Sciatic nerve (tissue), 2 donors: ENCODE data around the gene SIGLEC1. TPM values are rescaled to one million over a fixed set of nuclear protein-coding genes. Genes with fewer than 3 reads are reported as not detected.

Source experiments
- ATAC-seq: fragments of 200-7000 bp; cut with Tn5 transposase; one replicate; pipeline ENCODE4 v1.9.1; 2020; ENCODE audit warnings: mild to moderate bottlenecking, moderate library complexity
- DNase-seq: peaks from one replicate; pipeline ENCODE4 v3.0.0-alpha.2; 2020; ENCODE audit warnings: low spot score
- intact Hi-C: fragments of 100-400 bp; cut with DNase I; formaldehyde crosslinking; loops from one replicate; pipeline ENCODE4 v1.14.2; 2022
- total RNA-seq: library from RNA; stranded (reverse); fragmentation: NEBNext Ultra II Directional; extraction: Animal tissue kit (Norgen Biotek cat#: 25700); gene quantifications from one replicate; pipeline ENCODE4 v1.2.1, GENCODE V29; 2021
- donor health status: DM: no; HTN: no; CAD: no.
- donor health status: DM: no; HTN: no; CAD: no.

Gene SIGLEC1
- total RNA-seq, 1 donor from 2014 or later, result 19.2 TPM

DNA sequence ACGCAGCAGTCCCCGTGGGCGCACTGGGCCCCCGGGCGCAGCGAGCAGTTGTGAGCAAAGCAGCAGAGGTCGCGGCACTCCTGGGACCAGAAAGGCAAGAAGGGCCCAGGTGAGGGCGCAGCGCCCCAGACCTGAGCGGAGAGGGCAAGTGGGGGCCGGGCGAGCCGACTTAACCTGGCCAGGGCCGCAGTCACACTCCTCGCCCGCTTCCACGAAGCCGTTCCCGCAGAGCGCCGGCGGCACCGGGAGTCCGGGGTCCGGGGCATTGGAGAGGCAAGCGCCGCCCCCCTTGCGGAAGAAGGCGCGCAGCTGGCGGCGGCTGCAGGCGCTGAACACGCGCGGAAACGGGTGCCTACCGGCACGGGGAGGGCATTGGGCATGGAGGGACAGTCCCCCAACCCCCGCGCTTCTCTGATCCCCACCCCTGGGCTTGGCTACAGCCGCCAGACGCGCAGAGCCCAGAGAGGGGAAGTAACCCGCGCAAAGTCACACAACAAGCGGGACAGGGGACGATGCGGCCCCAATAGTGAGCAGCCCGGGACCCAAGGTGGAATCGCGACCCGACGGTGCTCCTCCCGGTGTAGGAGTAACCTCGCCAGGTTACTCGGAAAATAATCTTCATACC, 39.7 kb downstream of the SIGLEC1 start:
- ATAC-seq (no peak), DNase-seq (no peak)
- intact Hi-C loops, result no loop called here

DNA sequence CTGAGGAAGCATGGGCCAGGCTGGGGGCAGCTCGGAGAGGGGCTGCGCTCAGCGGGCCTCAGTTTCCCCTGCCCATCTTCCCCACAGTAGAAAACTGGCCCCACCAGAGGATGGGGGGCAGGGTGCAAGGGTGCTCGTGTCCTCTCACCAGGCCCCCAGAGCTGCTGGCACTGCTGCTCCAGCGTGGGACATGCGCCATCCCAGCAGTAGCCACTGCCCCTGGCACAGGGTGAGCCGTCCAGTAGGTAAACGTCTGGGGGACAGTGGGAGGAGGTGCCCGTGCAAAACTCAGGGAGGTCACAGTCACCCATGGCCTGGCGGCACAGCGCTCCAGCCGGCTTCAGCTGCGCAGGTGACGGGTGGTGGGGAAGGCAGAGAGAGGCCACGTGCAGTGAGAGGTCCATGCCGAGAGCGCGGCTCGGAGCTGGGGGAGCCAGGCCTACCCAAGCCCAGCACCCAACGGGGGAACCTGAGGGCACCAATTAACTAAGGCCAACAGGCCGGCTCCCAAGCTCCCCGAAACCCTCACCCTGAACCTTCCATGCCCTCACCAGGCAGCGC, 40.3 kb downstream of the SIGLEC1 start:
- no peak for DNase-seq
- intact Hi-C loops, result no loop called here
- no peak for ATAC-seq

DNA sequence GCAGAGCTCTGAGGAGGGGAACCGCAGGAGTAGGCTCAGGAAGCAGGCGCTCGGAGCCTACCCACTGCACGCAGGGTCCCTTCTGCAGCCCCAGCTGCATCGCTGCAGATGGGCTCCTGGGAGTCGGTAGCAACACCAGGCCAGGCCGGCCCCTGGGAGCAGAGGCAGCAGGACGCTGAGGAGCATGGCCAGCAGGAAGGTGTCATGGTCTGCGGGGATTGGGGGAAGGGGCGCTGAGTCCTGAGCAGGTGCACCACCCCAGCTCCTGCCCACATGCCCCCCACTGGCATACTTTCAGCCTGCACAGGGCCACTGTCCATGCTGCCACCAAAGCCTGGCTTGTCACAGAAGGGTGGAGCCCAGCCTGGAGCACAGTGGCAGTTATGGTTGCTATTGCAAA, 41.5 kb downstream of the SIGLEC1 start:
- intact Hi-C loops, result no loop called here
- no peak for DNase-seq
- ATAC-seq, result no peak

DNA sequence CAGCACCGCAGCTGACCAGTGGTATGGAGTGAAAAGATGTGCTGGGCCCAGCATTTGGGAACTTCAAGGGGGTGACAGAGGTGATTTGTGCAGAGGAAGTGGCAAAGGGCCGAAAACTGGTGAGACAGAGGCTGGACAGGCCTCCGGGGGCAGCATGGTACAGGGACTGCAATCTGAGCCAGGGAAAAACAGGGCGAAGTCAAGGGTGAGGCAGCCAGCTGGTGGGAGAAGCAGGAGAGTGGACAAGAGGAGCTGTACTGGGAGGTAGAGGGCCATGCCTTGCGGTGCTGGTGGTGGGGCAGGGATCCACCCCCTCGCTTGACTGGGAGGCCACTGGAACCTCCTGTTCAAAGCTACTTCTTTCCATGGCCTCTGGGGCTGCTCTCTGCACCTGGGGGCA, 41.9 kb downstream of the SIGLEC1 start:
- ATAC-seq, result no peak
- no peak for DNase-seq

DNA sequence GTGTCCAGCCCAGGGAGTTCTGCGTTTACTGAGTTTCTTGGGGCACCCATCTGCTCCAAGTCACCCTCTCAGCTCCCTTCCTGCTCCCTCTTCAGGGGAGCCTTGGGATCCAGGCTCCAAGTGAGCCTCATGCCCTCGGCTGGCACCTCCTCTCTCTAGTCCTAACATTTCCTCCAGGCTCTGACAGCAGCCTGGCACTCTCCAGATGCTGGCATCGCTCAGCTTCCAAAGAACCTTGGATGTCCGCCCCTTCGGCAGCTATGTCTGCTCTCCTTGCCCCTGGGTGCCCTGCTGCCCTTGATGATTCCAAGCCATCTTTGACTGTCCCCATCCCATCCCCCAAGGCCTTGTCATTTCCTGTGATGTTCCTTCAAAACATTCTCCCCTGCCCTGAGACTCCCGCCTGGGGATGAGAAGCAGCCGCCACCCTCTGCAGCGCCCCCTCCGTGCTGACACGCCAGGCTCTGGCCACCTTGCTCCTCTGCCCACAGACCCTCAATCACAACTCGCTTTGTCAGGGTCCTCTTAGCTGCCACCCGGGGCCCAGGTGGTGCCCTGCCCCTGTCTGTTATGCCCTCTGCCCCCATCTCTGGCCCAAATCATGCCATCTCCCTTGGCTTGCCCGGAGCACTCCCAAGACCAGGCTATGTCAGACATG, 42.6 kb downstream of the SIGLEC1 start:
- ATAC-seq (no peak), DNase-seq (no peak)
- intact Hi-C loops, result no loop called here

More for the DNA sequence above, 41.9 kb downstream of the SIGLEC1 start:
- intact Hi-C loops, result no loop called here

DNA sequence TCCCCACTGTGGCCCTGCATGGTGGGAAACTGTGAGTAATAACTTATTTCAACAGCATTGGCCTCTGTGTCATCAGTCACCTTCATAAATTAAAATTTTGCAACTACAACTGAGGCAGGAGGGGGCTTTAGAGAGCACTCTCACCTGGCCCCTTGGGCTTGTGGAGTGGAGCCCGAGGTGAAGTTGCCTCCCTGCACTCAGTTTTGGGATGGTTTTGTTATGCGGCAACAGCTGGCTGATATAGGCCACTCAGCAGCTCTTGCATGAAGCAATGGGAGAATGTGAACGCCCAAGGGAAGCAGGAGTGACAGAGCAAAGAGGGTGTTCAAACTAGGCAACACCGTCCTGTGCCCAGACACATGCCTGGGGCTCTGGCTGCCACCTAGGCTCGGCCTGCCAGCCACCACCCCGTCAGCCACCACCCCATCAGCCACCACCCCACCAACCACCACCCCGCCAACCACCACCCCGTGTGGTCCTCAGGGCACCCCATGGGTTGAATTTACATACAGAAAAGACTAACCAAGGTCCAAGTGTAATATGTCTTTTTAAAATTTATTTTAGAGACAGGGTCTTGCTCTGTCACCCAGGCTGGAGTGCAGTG, 44.9 kb downstream of the SIGLEC1 start:
- ATAC-seq (no peak), DNase-seq (no peak)
- intact Hi-C loops, result no loop called here

DNA sequence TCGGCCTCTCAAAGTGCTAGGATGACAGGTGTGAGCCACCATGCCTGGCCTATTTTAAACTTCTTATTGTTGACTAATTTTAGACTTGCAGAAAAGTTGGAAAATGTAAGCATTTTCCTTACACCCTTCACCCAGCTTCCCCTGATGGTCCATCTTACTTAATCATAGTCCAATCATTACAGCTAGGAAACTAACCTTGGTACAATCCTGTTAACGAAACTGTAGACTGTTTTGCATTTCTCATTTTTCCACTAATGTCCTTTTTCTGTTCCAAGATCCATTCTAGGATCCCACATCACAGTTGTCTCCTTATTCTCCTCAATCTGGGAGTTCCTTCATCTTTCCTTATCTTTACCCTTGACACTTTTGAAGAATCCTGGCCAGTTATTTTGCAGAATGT, 48.5 kb downstream of the SIGLEC1 start:
- intact Hi-C loops, result no loop called here
- no peak for DNase-seq
- no peak for ATAC-seq

DNA sequence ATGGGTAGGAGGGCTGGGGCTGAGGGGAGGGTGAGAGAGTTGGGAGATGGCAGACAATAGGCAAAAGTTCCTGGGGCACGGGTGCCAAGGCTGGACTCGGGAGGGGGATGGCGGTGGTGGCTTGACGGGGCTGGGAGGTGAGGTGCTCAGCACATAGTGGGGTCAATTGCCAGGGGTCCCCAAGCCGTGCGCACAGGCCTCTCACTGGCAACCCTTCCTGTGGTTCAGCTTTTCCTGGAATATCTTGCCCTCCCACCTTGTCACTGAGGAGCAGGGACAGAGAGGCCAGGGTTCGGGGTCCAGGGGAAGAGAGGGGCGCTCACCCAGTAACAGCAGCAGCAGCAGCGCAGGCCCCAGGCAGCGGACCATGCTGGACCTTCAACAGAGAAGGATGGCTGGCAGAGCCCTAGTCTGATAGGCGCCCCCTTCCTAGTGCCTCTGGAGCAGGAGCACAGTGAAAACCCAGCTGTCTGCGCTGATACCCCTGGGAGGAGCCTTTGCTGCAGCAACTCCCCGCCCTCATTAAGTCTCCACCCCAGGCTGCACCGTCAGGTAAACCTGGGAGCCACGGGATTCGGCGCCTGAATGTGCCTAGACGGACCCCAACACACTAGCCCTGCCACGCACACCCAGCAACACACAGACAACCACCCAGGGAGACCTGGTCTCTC, 49.2 kb downstream of the SIGLEC1 start, which contains the start of gene GFRA4:
TSS of gene GFRA4 (minus strand) at position 369 of the 671 bp plus-strand sequence. CDS start at position 369, 0 bp downstream.
- ATAC-seq (no peak), DNase-seq (no peak)
- intact Hi-C loops, result no loop called here

Other genes with a start within 250 kb of the SIGLEC1 start
- gene ATRN, start 241.6 kb downstream of the SIGLEC1 start, total RNA-seq, result 31.5 TPM
- gene GFRA4, start 49.2 kb downstream of the SIGLEC1 start, total RNA-seq, result not detected
- 117 TPM for gene ADAM33, start 30.6 kb downstream of the SIGLEC1 start, total RNA-seq
- 20.4 TPM for gene HSPA12B, start 20.1 kb upstream of the SIGLEC1 start, total RNA-seq
- 25.7 TPM for gene ADISSP, start 55.2 kb upstream of the SIGLEC1 start, total RNA-seq
- not detected for gene SPEF1, start 68.8 kb upstream of the SIGLEC1 start, total RNA-seq
- 71.0 TPM for gene CENPB, start 74.1 kb upstream of the SIGLEC1 start, total RNA-seq
- gene CDC25B, start 83.7 kb upstream of the SIGLEC1 start, total RNA-seq, result 55.2 TPM
- 8.4 TPM for gene AP5S1, start 107.9 kb upstream of the SIGLEC1 start, total RNA-seq
- 37.8 TPM for gene MAVS, start 134.2 kb upstream of the SIGLEC1 start, total RNA-seq
- 48.5 TPM for gene PANK2, start 176.8 kb upstream of the SIGLEC1 start, total RNA-seq